Head of caudate nucleus (tissue), 42 donors: Measurements from ENCODE around the gene LTBP1.

Experiments used
- DNase-seq, 42 donors: peaks; one replicate each; pipeline versions ENCODE4 v3.0.0 to v3.0.0-alpha.2; 2020 to 2021; ENCODE audit warnings: mixed read lengths in 7 of 42
- intact Hi-C: fragments of 100-400 bp; cut with DNase I; formaldehyde crosslinking; loops from one replicate; pipeline ENCODE4 v1.15.0; 2022

The LTBP1 gene

DNA sequence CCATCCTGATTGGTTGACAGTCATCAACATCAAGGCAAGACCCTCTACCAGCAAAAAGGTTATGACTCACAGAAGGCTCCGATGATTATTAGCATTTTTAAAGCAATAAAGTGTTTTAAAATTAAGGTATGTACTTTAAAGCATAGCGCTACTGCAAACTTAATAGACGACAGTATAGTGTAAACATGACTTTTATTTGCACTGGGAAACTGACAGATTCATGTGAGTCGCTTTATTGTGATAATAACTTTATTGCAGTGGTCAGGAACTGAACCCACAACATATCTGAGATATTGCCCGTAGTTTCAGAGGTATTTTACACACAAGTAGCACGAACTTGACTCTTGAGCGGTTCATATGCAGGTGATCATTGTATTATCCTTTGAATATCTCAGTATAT, 249.1 kb downstream of the LTBP1 start:
- intact Hi-C loops, result no loop called here
- no peak for DNase-seq

DNA sequence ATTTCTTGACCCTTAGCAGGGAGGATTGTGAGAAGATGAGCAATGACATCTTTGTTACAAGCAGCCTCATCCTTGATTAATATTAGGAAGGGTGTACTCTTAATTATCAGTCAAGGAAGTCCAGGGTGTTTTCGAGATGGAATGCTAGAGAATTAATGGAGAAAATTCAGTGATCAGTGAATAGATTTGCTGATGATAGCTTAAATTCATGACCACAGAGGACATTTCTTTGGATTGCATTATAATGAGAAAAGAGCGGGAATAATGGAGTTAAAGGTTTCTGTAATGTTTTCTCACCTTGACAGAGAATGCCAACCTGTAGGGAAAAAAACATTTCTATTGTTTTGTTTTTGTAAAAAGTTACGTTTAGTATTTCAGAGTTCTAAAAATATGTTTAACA, 249.9 kb downstream of the LTBP1 start:
- intact Hi-C loops, result no loop called here
- no peak for DNase-seq

DNA sequence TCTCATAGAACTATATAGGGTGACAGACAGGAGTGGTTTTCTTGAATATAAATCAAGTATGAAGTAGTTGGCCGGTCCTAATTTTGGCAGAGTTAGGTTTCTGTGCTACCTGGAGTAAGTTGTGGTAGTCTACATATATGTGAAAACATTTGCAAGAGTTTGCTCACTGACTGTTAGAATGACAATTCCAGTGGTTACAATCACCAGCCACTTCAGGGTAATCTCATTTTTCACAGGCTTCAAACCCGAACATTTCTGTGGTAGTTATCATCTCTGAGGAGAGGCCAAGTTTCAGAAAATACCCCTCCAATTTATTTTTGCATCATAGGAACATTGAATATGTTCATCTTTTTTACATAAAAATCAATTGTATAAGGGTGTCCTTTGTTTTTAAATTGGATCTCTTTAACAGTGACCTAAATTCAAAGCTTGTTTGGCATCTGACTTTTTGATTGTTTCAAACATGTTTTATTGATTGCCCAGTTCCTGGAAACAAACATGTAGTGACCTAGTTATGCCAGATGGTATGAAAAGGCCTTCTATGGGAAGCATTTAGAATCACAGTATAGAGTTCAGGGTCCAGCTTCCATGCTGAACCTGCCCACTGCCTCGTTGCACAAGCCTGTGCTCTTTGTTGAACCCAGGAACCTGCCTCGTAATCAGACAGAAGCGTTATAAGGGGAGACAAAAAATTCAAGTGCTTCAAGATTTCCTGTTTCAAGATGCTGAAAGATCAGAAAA, 250.6 kb downstream of the LTBP1 start:
- intact Hi-C loops, result no loop called here
- no peak for DNase-seq

DNA sequence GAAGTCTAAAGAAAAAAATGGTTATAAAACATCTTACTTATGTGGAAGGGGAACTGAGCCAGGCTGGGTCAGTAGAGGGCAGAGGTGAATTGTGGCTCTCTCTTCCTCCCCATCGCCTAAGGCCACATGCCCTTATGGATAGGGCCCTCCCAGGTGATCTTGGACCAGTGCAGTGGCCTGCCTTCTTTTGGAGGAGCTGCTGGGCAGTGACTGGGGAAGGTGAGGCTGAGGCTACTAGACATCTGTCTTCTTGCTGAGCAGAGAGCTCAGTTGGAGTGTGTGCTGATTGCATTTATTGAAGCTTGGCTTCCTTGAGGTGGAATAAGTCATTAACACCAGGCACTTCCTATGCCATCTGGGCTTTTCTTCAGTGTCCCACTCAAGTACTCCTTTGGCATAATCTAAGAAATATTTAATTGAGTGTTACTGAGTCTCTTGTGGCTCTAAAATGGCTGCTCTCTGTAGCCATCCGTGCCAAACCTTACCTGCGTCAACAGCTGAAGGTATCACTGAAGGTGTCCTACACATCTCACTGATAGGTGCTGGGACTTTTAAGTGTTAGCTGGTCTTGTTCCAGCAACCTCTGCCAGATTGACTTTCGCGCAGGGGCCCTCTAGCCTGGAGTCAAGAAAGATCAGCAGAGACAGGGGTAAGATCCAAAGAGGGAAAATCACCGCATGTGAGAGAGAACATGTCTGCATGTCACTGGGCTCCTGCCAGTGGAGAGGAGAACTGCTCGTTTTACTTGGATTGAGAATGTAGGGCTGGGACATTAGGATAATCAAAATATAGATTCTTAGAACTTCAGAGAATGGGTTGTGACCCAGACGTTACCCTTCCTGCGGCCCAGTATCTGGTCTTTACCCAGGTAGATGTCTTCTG, 256.1 kb downstream of the LTBP1 start:
- no peak for DNase-seq
- intact Hi-C loops, result no loop called here

DNA sequence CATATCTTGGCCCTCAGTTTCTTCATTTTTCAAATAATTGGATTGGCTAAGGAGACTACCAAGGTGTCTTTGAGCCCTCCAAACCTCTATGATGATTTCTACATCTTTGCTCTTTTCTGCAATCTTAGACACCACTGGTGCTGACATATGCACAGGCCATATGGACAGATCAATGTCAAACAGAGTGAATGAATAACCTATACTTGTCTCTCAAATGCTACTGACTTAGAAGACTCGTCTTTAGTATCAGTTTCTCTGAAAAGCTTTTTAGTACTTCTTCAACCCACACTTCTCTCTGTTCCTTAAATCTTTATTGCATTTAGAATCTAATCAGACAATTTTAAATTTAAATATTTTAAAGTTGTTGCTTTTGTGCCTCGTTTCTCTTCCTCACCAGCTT, 258.2 kb downstream of the LTBP1 start:
- no peak for DNase-seq
- intact Hi-C loops, result no loop called here

- DNase-seq, result no peak
- intact Hi-C loops, result no loop called here
Measured at GRCh38 chr2:33205693-33206434, 259.1 kb downstream of the LTBP1 start.

DNA sequence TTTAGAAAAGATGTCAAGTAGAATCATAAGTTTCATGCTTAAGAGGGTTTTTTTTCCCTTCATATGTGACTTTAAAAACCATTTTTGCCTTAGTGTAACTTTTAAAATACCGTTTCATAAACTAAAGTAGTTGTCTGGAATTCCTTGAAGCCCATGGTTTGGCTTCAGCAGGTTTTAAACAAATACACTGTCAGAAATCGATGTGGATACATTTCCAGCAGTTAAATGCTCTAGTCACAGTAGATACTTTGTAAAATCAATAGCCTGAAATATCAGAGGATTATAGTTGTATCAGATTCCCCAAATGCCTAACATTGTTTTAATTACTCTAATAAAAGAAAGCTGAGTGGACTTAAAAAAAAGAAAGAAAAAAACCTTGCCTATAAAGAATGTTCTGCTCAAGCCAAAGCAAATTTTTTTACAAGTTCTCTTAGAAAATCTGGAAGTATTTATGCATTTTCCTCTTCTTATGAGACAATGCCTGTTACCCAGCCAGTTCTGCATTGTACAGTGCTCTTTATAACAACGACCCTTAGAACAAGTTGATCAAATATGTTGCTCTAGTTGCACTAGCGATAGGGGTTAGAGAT, 260.5 kb downstream of the LTBP1 start:
- intact Hi-C loops, result no loop called here
- no peak for DNase-seq

GRCh38 chr2:33208400-33208799, 261.6 kb downstream of the LTBP1 start:
- intact Hi-C loops, result no loop called here

DNA sequence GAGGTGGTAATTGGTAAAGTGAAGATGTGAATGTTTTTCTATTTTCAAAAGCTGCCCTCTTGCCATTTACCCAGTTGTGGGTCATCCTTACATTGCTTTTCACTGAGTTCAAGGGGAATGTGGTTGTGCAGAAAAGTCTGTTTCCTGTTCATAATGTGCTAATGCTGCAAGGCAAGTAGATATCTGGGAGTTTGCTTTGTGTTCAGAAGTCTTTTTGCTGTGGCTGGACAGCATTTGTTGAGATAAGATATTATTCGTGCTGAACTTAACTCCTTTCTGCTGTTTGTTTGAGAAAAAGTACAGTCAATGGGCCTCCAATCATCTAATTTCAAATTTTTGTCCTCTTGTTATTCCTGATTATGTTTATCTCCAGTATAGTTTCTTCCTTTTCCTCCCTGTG, 263.2 kb downstream of the LTBP1 start:
- DNase-seq, result no peak
- intact Hi-C loops, result no loop called here

More at GRCh38 chr2:33208400-33208799, 261.6 kb downstream of the LTBP1 start:
- no peak for DNase-seq

GRCh38 chr2:33210626-33211025, 263.9 kb downstream of the LTBP1 start:
- peak in 2 of 42 donors; percentile 21 to 51 for DNase-seq
- intact Hi-C loops, result no loop called here

DNA sequence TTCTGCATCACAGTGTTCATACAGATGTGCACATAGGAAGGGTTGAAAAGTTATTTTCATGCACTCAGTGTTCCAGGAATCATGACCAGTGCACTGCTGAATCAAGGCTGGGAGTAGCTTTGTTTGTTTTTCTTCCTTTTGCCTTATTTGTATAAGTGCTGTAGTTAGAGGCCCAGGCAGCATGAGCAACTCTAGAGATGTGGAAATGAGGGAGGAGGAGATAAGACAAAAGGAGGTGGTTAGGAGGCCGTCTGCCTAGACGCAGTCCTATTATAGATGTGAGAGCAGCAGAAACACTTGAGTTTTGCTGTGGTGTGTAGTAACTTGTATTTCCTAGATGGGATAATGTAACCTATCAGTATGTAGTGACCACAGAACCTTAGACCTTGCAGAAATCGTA, 265.4 kb downstream of the LTBP1 start:
- intact Hi-C loops, result no loop called here
- DNase-seq, result no peak

DNA sequence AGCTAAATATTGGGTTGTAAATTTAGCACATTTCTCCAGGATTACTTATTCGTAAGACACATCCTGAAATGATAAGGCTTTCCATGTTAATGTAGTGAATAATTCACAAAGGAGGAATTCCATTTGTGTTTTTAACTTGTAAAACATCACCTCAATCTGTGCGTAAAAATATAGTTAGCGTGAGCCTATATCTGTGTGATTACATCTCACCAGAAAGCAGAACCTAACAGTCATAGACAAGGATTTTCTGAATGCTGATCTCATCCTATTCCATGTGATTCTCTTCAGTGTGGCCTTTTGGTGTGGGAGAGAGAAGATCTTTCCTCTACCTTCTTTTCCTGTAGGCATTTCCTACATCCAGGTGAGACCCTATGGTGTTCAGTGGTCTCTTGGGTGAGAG, 266.5 kb downstream of the LTBP1 start:
- no peak for DNase-seq
- intact Hi-C loops, result no loop called here

- intact Hi-C loops, result no loop called here
- DNase-seq, result no peak
Measured at GRCh38 chr2:33213648-33214047, 266.9 kb downstream of the LTBP1 start.

DNA sequence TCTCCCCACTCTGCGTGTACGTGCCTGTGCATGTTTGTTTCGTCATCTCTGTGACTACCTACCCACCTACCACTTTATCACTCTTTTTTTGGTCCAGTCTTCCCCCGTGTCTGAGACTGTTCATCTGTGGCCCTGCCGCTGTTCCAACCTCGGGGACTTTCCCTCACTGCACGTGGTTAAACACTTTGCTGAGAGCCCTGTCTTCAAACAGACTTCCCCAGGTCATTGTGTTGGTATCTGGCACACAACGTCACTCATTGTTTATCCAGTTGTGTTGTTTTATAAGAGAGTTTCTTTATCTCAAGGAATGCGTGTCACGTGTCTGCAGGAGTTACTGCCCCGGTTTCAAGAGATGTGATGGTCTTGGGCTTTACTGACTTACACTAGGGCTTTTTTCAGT, 267.7 kb downstream of the LTBP1 start:
- DNase-seq, result no peak
- intact Hi-C loops, result no loop called here

- intact Hi-C loops, result no loop called here
Measured at GRCh38 chr2:33214857-33215256, 268.1 kb downstream of the LTBP1 start.

DNA sequence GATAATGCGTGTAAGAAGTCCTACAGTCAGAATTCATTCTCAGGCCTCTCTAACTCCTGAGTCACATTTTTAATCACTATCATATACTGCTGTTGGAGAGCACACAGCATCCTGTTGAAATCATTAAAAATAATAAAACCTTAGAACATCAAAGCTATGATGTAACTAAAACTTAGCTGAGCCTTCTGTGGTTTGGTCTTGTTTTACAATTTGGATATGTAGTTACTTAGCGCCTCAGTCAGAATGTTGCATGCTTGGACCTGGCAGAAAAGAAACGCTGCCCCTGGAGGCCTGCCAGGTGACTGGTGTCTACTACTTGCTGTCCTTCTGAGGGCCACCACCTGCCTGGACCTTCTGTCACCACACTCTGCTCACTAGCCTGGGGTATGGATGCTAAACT, 268.5 kb downstream of the LTBP1 start:
- intact Hi-C loops, result no loop called here
- peak in 1 of 42 donors; percentile 5 for DNase-seq

More at GRCh38 chr2:33214857-33215256, 268.1 kb downstream of the LTBP1 start:
- no peak for DNase-seq

DNA sequence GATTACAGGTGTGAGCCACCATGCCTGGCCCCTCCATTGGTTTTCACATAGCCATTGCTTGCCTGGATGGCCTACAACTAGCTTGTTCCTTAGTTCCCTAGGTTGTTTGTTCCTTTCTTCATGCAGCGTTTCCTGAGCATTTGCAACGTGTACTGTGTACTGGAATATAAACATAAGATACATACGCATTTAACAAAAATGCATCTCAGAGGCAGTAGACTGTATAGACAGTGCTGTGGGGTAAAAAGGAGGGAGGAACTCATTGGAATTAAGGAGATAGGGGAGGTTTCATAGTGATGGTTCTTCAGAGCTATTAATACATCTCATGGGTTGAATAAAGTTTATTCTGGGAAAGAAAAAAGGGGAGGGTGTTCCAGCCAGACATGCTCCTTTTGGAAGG, 269.2 kb downstream of the LTBP1 start:
- no peak for DNase-seq
- intact Hi-C loops, result no loop called here

DNA sequence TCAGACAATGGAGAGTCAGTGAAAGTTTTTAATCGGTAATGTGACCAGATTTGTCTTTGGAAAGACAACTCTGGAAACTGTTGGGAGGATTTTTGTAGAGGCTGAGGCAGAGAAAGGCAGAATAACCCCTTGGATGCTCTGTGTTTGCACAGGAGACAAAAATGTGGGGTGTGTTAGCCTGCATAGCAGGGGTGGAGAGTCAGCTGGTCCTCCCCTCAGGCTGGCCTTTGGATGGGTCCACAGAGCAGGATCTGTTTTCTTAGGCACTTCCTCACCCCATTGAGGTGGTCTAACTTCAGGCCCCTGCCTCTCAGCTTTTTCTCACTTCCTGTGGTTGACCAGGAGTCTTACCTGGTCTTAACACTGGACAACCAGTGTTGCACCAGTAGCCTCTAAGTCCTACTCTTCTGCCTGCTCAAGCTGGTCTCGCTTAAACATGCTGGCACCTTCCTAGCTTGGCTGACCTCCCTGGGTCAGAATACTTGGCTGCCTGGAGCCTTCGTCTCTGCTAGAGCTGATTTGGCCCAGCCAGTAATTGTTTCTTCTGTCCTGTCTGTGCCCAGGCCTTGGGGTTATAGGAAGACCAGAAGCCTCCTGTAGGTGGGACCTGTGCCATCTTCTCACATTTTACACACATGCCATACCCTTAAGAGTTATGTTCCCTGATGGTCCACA, 269.9 kb downstream of the LTBP1 start:
- DNase-seq, result peak in 24 of 42 donors; percentile 5 to 64 (median 29)
- intact Hi-C loops, result no loop called here

DNA sequence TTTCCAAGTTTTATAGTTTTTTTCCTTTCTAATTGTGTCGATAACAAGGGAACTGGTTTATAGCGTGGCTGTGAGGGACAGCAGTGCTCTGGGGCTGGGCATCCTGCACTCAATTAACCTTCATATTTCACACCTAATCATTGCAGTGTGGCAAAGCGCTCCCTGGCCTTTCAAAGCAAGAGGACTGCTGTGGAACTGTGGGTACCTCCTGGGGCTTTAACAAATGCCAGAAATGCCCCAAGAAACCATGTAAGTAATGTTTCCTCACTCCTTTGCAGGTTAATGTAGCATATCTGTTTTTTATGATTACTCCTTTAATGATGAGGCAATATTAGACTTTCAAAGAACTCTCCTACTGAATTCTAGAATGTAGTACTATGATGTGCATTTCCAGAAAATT, 270.7 kb downstream of the LTBP1 start:
- intact Hi-C loops, result no loop called here
- no peak for DNase-seq
